ENCODE results near the gene CYBA.

The CYBA gene

DNA sequence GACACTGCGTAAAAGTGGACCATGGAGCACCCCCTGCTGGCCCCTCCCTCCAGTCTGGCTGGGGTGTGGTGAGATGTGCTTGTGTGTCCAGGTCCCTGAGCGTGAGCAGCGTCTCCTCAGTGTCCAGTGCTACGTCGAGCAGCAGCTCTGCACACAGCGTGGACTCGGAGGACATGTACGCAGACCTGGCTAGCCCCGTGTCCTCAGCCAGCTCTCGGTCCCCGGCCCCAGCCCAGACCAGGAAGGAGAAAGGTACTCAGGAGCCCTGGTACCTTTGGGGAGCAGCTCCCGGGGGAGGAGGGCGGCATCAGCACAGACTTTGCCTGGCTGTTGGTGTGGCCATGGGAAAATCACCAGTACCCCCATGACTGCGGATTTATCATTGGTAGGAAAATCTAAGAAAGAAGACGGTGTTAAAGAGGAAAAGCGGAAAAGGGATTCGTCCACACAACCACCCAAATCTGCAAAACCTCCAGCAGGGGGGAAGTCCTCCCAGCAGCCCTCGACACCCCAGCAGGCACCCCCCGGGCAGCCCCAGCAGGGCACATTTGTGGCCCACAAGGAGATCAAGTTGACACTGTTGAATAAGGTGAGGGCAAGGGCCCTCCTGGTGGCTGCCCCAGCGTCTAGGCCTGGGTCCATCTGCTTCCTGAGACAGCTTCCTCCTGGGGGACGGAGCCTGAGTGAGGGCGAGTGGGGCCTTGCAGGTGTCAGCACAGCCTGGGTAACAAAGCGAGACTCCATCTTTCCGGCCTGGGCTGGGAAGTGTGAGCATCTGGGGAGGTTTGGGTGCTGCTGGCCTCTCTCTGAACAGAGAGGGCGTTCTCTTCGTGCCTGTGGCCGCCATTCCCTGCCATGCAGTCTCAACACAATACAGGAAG is 23.1 kb downstream of the CYBA start:
- DNase-seq = no peak

DNA sequence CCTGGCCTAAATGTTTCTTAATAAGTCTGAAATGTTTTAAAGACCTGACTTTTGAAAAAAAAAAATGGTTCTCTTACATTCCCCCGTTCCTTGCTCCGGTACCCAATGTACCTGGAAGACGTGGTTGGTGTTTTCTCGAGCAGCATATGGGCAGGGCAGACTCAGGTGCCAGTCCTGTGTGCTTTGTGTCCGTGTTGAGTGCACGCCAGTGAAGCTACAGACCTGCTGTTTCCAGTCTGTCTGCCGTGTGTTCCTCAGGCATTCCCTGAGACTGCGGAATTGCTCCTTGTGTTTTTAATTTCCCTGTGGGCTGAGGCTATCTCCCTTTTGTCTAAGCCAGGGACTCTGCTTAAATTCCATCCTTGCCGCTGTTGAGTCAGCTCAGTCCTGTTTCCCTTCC is 24.2 kb downstream of the CYBA start:
- DNase-seq = no peak

DNA sequence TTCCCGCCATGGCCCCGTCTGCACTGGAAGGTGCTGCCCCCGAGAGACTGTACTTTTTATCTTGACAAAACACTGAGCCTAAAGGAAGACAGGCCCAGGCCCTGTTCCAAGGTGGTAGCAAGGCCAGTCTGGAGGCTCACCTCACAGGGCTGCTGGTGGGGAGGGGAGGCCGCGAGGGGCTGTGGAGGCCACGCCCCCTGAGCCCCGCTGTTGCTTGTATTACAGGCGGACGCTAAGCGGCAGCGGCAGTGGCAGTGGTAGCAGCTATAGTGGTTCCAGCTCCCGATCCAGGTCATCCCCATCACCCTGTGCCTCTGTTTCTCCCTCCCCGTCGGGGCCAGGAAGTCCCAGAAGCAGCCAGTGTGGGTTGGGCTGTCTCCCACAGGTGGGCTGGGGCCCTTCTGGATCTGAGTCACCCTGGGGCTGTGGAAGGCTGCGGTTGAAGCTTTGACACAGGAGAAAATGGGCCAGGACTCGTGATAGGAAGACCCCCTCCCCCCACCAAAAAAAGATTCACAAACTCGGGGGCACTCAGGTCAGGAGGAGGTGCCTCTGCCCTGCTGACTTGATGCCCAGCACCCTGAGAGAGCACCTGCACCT is 25.8 kb downstream of the CYBA start:
- no peak for DNase-seq

DNA sequence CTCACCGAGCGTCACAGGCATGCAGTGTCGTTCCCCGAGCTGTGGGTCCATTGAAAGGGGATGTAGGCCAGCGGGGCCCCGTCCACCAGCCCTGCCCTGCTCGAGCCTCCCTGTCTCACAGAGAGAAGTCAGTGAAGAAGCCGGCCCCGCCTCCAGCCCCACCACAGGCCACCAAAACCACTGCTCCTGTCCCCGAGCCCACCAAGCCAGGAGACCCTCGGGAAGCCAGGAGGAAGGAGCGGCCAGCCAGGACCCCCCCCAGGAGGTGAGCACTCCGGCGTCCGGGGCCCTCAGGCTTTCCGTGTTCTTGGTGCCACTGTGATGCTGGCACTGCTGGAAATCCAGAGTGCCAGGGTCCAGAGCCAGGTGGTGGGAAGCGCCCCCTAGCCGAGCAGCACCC is 26.4 kb downstream of the CYBA start:
- no peak for DNase-seq

DNA sequence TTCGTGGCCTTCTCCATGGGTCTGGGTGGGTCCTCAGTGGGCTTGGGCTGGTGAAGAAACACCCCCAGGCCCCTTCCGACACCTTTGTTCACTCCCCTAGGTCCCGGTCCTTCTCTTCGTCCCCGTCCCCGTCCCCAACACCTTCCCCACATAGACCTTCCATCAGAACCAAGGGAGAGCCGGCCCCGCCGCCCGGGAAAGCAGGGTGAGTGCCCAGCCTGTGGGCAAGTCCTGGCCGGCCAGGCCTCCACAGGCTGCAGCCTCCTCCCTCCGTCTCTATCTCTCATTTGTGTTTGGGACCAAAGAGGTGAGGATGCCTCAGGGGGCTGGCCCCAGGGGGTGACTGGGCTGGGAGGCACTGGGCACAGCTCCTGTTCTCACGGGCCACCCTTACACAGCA is 27.0 kb downstream of the CYBA start:
- DNase-seq = no peak

DNA sequence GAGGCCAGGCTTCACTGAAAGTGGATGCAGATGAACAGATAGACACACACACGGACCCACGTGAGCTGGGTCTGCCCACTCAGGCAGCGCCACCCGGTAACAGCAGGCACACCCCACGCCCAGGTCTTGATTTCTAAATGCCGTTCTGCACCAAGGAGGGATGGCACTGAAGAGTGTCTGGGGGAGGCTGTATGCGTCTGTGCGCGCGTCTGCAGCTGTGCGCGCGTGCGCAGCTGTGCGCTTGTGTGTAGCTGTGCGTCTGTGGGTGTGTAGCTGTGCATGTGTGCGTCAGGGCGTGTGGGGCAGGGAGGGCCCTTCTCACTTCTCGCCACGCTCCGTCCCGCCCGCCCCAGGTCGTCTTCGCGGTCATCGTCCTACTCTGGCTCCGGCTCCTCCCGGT is 28.0 kb downstream of the CYBA start:
- no peak for DNase-seq

DNA sequence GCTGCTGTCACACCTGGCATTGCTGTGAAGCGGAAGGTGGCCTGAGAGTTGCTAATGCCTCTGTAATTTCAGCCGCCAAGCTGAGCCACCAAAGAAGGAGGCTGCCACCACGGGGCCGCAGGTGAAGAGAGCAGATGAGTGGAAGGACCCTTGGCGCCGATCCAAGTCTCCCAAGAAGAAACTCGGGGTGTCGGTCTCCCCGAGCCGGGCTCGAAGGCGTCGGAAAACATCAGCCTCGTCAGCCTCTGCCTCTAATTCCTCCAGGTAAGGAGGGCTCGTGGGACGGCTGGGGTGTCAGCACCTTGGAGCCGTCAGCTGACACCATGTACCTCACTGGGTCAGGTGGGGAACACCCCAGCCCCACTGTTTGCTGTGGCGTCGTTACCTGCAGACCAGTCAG is 28.7 kb downstream of the CYBA start:
- DNase-seq = no peak

DNA sequence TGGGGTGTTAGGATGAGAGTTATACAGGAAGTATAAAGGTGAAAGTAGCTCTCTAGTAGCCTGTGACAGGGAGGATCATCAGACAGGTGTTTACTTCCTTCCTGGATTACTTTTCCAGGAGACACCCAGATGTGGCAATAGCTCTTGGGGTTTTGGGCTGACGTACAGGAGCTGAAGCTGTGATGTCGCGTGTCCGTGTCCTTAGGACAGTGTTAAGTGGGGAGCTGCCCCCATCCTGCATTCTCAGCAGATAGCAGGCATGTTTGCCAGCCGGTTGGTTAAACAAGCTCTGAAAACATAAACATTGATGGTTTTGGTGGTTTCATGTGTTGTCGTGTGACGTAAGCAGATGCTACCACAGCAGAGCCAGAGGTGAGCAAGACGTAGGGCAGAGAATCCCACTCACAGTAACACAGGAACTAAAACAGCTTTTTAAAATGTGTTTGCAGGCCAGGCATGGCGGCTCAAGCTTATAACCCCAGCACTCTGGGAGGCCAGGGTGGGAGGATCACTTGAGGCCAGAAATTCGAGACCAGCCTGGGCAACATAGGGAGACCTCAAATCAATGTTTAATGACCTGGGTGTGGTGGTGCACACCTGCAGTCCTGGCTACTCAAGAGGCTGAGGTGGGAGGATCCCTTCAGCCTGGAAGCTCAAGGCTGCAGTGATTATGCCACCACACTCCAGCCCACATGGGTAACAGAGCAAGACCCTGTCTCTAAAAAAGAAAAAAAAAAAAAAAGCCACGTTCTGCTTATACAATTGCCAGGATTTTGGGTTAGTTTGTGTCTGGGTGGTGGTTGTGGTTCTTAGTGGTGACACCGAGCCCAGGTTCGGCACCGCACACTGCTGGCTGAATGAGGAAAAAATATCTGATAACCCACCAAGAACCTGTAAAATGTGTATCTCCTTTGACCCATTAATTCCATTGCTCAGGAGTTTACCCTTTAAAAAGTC is 30.7 kb downstream of the CYBA start:
- no peak for DNase-seq

DNA sequence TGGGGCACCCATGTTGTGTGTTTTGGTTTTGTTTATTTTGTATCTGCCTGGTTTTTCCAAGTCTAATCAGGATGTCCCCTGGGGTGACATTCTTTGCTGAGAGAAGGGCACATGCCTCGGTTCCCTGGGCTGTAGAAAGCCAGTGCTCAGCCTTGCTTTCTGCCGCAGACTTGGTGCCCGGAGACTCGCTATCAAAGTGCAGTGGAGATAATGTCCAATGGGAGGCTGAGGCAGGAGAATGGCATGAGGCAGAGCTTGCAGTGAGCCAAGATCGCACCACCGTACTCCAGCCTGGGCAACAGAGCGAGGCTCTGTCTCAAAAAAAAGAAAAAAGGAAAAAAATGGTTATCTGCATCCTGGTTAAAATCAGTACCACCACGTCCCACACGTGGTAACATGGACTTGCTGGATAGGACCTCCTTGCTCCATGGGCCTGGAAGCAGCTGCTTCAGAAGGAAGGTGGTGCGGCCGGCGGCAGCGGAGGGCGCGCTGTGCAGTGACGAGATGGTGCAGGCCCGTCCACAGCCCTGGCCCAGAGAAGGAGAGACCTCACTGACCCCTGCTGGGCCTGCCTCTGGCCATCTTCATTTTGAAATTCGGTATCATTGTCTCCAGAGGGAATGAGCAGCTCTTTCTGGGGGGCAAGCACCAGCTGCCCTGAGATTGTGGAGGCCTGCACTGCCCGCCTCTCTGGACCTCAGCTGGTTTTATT is 31.7 kb downstream of the CYBA start:
- no peak for DNase-seq

DNA sequence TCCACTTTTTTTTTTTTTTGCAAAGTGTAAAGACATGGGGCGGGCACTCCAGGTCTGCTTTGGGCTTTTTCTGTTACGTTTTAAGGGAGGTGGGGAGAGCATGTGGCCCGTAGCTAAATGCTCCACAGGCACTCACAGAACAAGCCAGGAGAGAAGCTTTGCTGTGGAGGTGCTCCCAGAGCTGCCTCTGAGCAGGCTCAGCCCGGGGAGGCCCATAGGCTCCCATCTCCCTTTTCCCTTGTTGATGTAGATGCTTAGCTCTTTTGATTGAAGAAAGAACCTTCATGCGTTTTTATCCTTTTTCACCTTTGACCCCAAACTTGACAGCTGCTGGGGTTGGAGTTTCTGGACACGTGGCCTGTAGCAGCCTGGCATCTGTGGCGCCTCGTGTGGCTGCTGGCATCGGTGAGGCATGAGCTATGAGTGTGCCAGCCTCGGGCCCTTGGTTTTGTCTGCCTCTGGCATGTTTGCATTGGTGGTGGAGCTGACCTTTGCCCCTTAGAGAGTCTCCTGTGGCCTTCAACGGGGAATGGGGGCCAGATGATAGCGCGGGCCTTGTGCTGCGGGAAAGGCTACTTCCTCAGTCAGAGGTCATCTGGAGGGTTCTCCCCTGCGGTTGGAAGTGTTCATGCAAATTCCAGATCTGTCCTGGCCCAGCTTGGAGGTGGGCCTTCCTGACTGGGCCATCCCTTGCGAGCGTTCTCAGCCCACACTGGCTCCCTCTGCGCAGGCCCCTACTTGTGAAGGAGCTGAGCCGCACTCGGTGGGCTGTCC is 32.5 kb downstream of the CYBA start:
- no peak for DNase-seq

DNA sequence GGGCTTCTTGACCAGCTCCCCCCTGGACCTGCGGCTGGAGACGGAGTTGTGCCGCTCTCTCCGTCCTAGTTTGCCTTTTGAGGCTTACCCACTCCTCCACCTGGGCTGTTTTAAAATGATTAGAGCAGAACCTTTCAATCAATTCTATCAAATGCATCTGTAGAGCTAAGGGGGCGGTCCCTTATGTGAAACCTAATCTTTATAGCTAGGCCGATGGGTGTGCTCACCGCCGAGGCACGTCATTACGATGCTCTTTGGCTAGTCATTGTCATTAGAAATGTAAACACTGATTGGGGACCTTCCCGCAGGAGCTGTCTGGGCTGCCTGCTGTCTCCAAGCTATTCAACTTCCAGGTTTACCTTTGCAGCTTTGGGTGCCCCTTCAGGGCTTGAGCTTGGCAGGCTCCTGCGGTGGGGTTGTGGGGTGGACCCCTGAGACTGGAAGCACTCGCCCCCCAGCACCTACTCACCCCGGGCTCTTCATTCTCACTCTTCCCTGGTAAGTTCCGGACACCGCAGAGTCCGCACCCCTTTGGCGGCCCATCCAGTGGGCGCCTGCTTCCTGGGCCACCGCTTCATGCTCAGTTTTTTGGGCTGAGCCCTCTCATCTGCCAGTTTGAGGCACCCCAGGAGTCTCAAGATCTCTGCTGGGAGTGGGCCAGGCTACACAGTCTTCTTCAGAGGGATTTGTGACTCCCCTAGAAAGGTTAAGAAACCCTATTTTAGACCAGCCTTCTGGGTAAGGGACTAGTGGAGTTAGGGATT is 33.4 kb downstream of the CYBA start:
- DNase-seq = peak; percentile 56

DNA sequence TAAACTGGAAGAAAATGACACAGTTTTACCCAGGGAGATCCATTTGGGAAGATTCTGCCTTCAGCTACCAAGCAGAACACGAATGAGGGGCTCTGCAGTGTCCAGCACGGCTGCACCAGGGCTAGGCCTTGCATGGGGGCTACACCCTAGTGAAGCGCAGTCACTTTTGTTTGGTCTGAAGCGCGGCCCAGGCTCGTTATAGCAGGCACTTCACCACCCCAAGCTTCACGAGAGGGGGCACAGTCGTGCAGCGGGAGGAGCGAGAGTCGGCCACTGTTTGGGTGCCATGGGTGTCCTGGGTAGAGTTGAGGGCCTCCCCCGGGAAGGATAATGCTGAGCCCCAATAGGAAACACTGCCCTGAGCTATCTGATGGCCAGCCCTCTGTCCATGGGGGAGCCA is 34.1 kb downstream of the CYBA start:
- DNase-seq = no peak

DNA sequence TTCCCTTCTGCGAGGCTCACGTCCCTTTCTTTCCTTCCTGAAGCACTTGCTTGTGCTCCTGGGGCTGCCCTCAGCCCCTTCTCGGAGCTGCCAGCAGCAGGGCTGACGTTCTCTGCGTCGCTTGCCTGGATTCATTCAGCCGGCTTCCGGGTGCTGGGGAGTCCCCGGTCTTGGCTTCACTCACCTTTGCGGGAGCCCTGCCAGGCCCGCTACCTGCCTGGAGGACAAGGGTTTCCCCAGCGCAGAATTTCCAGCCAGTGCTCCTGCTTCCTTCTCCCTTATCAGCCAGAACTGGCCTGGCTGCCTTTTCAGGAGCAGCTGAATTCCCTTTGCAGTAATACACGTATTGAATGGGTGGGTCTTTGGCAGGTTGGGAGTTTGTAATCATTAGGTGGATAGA is 34.5 kb downstream of the CYBA start:
- no peak for DNase-seq

DNA sequence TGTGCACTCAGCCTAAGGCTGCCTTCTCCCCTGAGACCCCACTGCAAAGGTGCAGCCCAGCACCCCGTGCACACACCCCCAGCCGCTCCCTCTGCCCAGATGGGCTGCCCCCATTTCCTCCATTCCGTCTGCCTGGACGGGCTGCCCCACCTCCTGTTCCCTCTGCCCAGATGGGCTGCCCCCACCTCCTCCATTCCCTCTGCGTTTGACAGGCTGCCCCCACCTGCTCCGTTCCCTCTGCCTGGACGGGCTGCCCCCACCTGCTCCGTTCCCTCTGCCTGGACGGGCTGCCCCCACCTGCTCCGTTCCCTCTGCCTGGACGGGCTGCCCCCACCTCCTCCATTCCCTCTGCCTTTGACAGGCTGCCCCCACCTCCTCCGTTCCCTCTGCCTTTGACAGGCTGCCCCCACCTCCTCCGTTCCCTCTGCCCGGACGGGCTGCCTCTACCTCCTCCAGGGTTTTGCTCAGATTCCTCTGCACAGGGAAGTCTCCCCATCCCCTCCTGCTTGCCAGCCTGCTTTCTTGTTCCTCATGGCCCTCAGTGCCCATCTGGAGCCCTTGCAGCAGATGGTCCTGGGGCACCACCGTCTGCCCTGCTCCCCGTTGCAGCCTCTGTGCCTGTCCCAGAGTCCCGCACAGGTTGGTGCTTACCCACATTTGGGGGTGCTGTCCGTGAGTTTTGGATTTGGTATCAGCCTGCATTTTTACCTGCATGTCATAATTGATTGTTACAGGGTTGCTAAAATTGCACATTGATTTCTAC is 35.9 kb downstream of the CYBA start:
- DNase-seq = no peak

DNA sequence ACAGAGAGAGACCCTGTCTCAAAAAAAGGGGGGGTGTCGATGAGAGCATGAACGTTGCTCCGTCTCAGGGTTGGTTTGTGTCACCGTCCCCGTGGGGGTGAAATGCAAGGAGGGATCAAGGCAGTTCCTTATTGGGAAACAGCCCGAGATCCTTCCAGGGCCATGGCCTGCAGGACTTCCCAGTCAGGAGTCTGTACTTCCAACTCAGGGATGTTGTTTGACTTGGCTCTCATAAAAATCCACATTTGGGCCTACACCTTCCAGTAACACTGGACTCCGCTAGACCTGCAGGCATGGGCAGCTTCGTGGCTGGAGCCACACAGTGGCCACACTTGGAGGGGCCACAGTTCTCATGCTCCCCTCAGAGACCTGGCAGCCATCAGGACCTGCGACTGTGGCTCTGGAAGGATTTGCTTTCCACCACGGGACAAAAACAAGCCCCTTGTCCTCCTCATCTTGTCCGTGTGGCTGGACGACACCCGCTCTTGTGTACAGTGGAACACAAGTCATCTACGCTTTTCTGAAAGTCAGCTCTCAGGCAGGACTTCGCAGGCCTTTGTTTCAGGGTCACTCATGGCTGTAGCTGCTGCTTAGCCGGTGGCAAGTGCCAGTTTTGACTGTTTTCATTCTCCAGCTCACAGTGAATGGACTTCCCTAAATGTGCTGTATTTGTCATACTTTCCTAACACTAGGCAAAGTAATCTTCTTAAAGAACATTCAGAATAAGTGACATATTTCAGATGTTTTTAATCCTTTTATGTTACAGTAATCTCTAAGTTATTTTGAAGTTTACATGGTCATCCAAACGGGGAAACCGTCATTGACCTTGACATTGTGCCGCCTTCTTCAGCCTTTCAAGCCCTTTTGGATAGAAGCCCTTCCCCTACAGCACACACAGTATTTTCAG is 36.7 kb downstream of the CYBA start:
- DNase-seq = no peak

DNA sequence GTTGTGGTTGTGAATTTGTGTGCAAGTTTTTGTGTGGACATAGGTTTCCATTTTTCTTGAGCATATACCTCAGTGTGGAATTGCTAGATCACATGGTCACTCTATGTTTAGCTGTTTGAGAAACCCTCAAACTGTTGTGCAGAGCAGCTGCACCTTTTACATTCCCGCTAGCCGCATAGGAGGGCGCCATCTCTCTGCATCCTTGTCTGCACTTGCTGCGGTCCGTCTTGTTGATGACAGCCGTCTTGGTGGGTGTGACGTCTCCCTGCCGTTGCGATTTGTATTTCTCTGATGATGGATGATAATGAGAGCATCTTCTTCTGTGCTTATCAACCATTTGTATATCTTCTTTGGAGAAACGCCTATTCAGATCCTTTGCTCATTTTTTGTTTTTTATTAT is 37.6 kb downstream of the CYBA start:
- no peak for DNase-seq

DNA sequence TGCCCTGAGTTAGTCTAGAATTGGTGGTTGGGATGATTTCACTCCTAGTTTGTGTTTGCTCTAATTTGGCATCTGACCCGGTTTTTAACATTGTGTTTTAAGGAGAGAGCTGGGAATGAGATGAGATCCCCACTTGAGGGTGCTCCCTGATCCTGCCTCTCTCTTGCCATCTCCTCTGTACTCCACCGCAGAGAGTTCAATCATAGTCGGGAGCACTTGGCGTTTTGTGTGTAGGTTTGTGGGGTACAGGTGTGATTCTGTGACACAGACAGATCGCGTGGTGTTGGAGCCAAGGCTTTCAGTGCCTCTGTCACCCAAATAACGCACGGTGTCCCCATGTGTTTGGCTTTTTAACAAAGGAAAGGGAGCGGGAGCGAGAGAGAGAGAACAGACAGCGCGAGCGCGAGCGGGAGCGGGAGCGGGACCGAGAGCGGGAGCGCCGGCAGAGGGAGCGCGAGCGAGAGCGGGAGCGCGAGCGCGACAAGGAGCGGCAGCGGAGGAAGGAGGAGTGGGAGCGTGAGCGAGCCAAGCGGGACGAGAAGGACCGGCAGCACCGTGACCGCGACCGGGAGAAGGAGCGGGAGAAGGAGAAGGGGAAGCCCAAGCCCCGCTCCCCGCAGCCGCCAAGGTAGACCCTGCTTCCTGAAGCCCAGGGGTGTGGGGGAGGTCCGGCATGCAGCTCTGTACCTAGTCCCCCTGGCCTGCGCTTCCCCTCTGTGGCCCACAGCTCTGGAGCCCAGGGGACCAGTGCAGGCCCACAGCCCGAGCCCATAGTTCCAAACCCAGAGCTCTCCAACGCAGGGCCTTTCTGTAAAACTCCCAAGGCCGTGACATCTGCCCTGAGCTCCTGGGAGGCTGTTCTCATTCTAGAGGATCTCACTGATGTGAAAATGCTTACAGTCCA is 39.7 kb downstream of the CYBA start:
- no peak for DNase-seq

DNA sequence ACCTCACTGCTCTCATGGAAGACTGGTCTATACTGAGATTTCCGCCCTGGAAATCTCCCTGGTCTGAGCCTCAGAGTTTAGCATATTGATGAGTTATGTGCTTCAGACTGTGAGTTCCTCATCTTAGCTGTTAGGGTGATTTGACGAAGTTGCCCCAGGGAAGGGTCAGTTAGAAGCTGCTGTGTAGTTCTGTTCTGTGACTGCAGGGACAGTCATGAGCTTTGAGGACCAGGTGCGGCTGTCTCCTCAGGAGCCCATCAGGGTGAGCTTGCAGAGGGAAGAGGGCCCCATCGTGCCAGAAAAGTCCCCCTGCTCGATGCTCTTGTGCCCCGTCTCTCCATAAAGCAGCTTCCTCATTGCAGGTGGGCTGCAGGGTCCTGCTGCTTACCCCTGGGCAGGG is 40.8 kb downstream of the CYBA start:
- no peak for DNase-seq
